Transverse colon (tissue), 4 donors: ENCODE results near the gene ZNF581. TPM values are rescaled to one million over a fixed set of nuclear protein-coding genes. Genes with fewer than 3 reads are reported as not detected.

ENCODE experiments used
- DNase-seq: peaks from one replicate; pipeline ENCODE4 v3.0.0-alpha.2; 2019
- H3K27ac ChIP-seq, 4 donors: fragments of 200-600 bp; sonication (generic); 2 replicates each; pipeline ENCODE4 v1.5.1; 2016 to 2018; ENCODE audit warnings: inconsistent platforms in 4 of 4
- H3K27me3 ChIP-seq: fragments of 200-600 bp; sonication (generic); 2 replicates; pipeline ENCODE4 v1.5.1; 2017; ENCODE audit warnings: inconsistent platforms
- H3K36me3 ChIP-seq, 4 donors: fragments of 200-600 bp; sonication (generic); 2 replicates each; pipeline ENCODE4 v1.5.1; 2017 to 2019; ENCODE audit warnings: inconsistent platforms in 4 of 4
- H3K4me1 ChIP-seq, 4 donors: fragments of 200-600 bp; sonication (generic); 2 replicates each; pipeline ENCODE4 v1.5.1; 2017 to 2020; ENCODE audit warnings: inconsistent platforms in 4 of 4
- H3K4me3 ChIP-seq, 4 donors: fragments of 200-600 bp; sonication (generic); 1 replicate in 1 of 4; 2 replicates in 3 of 4; pipeline versions ENCODE4 v1.5.1 to v1.6.1; 2017 to 2019; ENCODE audit warnings: inconsistent platforms in 4 of 4
- H3K9me3 ChIP-seq, 2 donors: fragments of 200-600 bp; sonication (generic); 2 replicates each; pipeline ENCODE4 v1.5.1; 2017 to 2019; ENCODE audit warnings: inconsistent platforms in 2 of 2
- CTCF ChIP-seq, 5 experiments: fragments of 200-600 bp in 3 of 5; fragments of 450-650 bp in 2 of 5; sonication (generic) in 3 of 5; IDR thresholded peaks; 1 replicate in 2 of 5; 2 replicates in 3 of 5; pipeline ENCODE4 v1.5.1; 2016 to 2017; ENCODE audit warnings: antibody characterized with exemption in 5 of 5, inconsistent platforms in 3 of 5, mild to moderate bottlenecking in 2 of 5, moderate library complexity in 1 of 5
- EP300 ChIP-seq: sonication (generic); formaldehyde crosslinking; IDR thresholded peaks from one replicate; pipeline ENCODE4 v1.6.1; 2017; ENCODE audit warnings: antibody characterized with exemption, low read depth
- POLR2A ChIP-seq: fragments of 450-650 bp; IDR thresholded peaks from one replicate; pipeline ENCODE4 v1.6.1; 2016; ENCODE audit warnings: antibody characterized with exemption, mild to moderate bottlenecking, moderate library complexity
- POLR2AphosphoS5 ChIP-seq, 3 donors: sonication (generic); formaldehyde crosslinking; IDR thresholded peaks; one replicate each; pipeline ENCODE4 v1.6.1; 2016; ENCODE audit warnings: antibody characterized with exemption in 3 of 3
- WGBS, 2 donors: methylation state at CpG; one replicate each; pipeline ENCODE4 v1.1.5; 2018; ENCODE audit warnings: low coverage in 1 of 2; 5-methylcytosine and 5-hydroxymethylcytosine counted together
- in situ Hi-C, 4 donors: fragments of 200-750 bp; cut with MboI; loops; one replicate each; pipeline versions ENCODE4 v1.15.0 to v1.15.1; 2017; ENCODE audit warnings: low sequenced_read_pairs in 3 of 4, low pct_ligation_motif_present in 1 of 4, low pct_unique_long_range_greater_than_20kb in 1 of 4
- intact Hi-C: fragments of 100-400 bp; cut with DNase I; formaldehyde crosslinking; loops from one replicate; pipeline ENCODE4 v1.15.1; 2023; ENCODE audit warnings: low total_unique reads
- total RNA-seq, 4 donors: library from RNA; depleted of rRNA; stranded (reverse); fragments of >200 nt; gene quantifications; one replicate each; pipeline ENCODE4 v1.1.0, GENCODE V29; 2016

Gene ZNF581
- total RNA-seq, 4 donors from 2014 or later = 4.1 to 19.7 (median 10.0) TPM

DNA sequence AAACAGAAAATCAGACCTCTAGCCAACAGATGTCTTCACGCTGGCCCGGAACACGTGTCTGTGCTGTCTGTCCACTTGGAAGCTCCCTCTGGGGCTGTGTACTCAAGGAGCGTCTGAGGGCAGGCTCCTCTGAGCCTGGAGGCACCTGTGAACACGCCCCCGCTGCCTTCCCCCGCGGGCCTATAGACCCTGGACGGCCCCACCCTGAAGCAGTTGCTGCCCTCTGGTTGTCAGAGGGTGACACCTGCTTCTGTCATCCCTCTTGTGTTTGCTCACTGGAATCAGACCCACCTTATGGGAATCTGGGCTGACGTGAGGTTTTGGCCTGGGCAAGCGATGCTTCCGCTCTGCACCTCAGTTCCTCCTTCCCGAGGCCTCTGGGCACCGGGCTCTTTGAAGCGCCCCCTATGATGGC lies 50.8 kb downstream of the ZNF581 start:
- peak; percentile 66 for DNase-seq
- Histone ChIP-seq H3K27ac (peak overlapping the region in 3 of 4 donors; percentile 19 to 55 (median 43)), H3K4me3 (no peak overlapping the region), H3K9me3 (no peaks in the 10 kb centered on the region), H3K36me3 (peaks cover 0 to 46% (median 19%) of the 10 kb centered on the region in 4 donors), H3K4me1 (peaks cover 0 to 4% (median 2%) of the 10 kb centered on the region in 4 donors), H3K27me3 (no peaks in the 10 kb centered on the region)
- WGBS, 2 donors = 59% methylated on average over 15 of the region's 15 CpGs; no CpG with 5 or more reads in 1 of the 2 donors
- intact Hi-C loops (no loop called here), in situ Hi-C loops (no loop called here)
- TF ChIP-seq POLR2AphosphoS5 (IDR thresholded peaks at IDR 0.05) = peak in 2 of 3 donors; percentile 6 to 29
- TF ChIP-seq CTCF (IDR thresholded peaks at IDR 0.05) = no peak

DNA sequence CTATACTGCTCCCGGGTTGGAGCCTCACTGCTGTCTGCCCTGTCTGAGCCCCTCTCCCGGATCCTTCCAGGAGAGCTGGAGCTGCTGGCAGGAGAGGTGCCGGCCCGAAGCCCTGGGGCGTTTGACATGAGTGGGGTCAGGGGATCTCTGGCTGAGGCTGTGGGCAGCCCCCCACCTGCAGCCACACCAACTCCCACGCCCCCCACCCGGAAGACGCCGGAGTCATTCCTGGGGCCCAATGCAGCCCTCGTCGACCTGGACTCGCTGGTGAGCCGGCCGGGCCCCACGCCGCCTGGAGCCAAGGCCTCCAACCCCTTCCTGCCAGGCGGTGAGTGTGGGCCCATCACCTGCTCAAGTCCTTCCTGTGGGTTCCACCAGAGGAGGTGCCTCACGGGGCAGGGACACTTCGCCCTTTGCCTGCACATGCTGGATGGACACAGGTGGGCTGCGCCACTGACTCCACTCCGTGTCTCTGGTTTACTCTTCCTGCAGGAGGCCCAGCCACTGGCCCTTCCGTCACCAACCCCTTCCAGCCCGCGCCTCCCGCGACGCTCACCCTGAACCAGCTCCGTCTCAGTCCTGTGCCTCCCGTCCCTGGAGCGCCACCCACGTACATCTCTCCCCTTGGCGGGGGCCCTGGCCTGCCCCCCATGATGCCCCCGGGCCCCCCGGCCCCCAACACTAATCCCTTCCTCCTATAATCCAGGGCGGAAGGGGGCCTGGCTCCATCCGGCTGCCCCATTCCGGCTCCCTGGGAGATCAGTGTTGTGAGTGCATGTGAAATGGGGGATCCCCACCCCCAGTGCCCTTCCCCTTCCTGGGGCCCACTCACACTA lies 51.4 kb downstream of the ZNF581 start:
- H3K27me3 ChIP-seq = no peaks in the 10 kb centered on the region
- H3K36me3 ChIP-seq = peaks cover 0 to 40% (median 17%) of the 10 kb centered on the region in 4 donors
- H3K4me1 ChIP-seq = no peaks in the 10 kb centered on the region
- no peak for DNase-seq
- no peak for TF ChIP-seq POLR2AphosphoS5 (IDR thresholded peaks at IDR 0.05)
- TF ChIP-seq CTCF (IDR thresholded peaks at IDR 0.05) = no peak
- TF ChIP-seq POLR2A = no peak
- no peak for TF ChIP-seq EP300
- no peak overlapping the region for H3K4me3 ChIP-seq
- H3K9me3 ChIP-seq = no peaks in the 10 kb centered on the region
- H3K27ac ChIP-seq = peak overlapping the region in 3 of 4 donors; percentile 19 to 55 (median 43)
- in situ Hi-C loops (no loop called here), intact Hi-C loops (no loop called here)
- WGBS, 2 donors = 94 to 97% methylated on average over 10 to 36 of the region's 37 CpGs

Other genes starting within 250 kb of the ZNF581 start
- gene UBE2S, start 235.9 kb upstream of the ZNF581 start, total RNA-seq = 10 to 100 TPM; 12.4 to 40.8 (median 18.1) TPM
- gene SHISA7, start 200.3 kb upstream of the ZNF581 start, total RNA-seq = under 1 TPM in 1 of 4 donors, not detected in 3; 0.75 TPM
- gene ISOC2, start 182.0 kb upstream of the ZNF581 start, total RNA-seq = 100 to 1,000 TPM in 2 of 4 donors, 10 to 100 TPM in 2; 71.1 to 142 (median 97.6) TPM
- not detected for gene C19orf85, start 178.9 kb upstream of the ZNF581 start, total RNA-seq
- 1 to 10 TPM; 5.9 to 7.6 (median 6.4) TPM for gene ZNF628, start 167.0 kb upstream of the ZNF581 start, total RNA-seq
- 1 to 10 TPM in 2 of 4 donors, not detected in 2; 2.1 to 2.7 TPM for gene NAT14, start 158.5 kb upstream of the ZNF581 start, total RNA-seq
- gene SSC5D, start 155.2 kb upstream of the ZNF581 start, total RNA-seq = 10 to 100 TPM in 2 of 4 donors, 1 to 10 TPM in 2; 3.4 to 41.2 (median 11.1) TPM
- not detected for gene SBK2, start 106.5 kb upstream of the ZNF581 start, total RNA-seq
- not detected for gene SBK3, start 98.1 kb upstream of the ZNF581 start, total RNA-seq
- gene ZNF579, start 62.8 kb upstream of the ZNF581 start, total RNA-seq = 1 to 10 TPM; 2.0 to 5.6 (median 2.9) TPM
- 100 to 1,000 TPM in 1 of 4 donors, 10 to 100 TPM in 1, 1 to 10 TPM in 2; 8.5 to 137 (median 18.3) TPM for gene FIZ1, start 44.1 kb upstream of the ZNF581 start, total RNA-seq
- 10 to 100 TPM; 17.7 to 51.1 (median 37.9) TPM for gene ZNF524, start 43.4 kb upstream of the ZNF581 start, total RNA-seq
- gene ZNF865, start 38.0 kb upstream of the ZNF581 start, total RNA-seq = 10 to 100 TPM in 2 of 4 donors, 1 to 10 TPM in 2; 8.3 to 50.1 (median 13.4) TPM
- gene ZNF784, start 19.1 kb upstream of the ZNF581 start, total RNA-seq = 10 to 100 TPM; 11.1 to 27.7 (median 14.5) TPM
- gene ZNF580, start 2.6 kb upstream of the ZNF581 start, total RNA-seq = 100 to 1,000 TPM in 1 of 4 donors, 10 to 100 TPM in 3; 15.2 to 154 (median 25.7) TPM
- 10 to 100 TPM in 2 of 4 donors, 1 to 10 TPM in 2; 3.7 to 15.1 (median 8.4) TPM for gene CCDC106, start 4.6 kb downstream of the ZNF581 start, total RNA-seq
- gene U2AF2, start 11.4 kb downstream of the ZNF581 start, total RNA-seq = 100 to 1,000 TPM; 112 to 185 (median 130) TPM
- gene EPN1, start 31.6 kb downstream of the ZNF581 start, total RNA-seq = 100 to 1,000 TPM; 121 to 242 (median 185) TPM
- not detected for gene NLRP9, start 94.8 kb downstream of the ZNF581 start, total RNA-seq
- not detected for gene RFPL4A, start 115.4 kb downstream of the ZNF581 start, total RNA-seq
- not detected for gene RFPL4AL1, start 125.5 kb downstream of the ZNF581 start, total RNA-seq
- not detected for gene NLRP11, start 188.3 kb downstream of the ZNF581 start, total RNA-seq
- gene NLRP4, start 192.9 kb downstream of the ZNF581 start, total RNA-seq = not detected